IMR-90 (cell line): ENCODE results near the gene DENND2D. TPM values are rescaled to one million over a fixed set of nuclear protein-coding genes. Genes with fewer than 3 reads are reported as not detected.

Source experiments
- ATAC-seq: fragments of 200-7000 bp; cut with Tn5 transposase; 2 replicates; pipeline ENCODE4 v1.9.1; 2020; ENCODE audit warnings: low read depth, mild to moderate bottlenecking, moderate library complexity
- BruUV-seq: library from RNA; stranded (reverse); fragments of 400-500 nt; replicated peaks from 2 replicates; lab custom pipeline; 2021; lab: Mats Ljungman, UMichigan
- CTCF ChIA-PET: fragments of 300-600 bp; formaldehyde crosslinking; extraction: SDS; loops from one replicate; lab custom pipeline; 2021; ENCODE audit warnings: antibody characterized with exemption; lab: Yijun Ruan, JAX
- POLR2A ChIA-PET: fragments of 300-600 bp; sonication (Branson Sonifier 250); formaldehyde crosslinking; loops from one replicate; lab custom pipeline; 2022; ENCODE audit warnings: antibody characterized with exemption; ENCODE audit not compliant: unreplicated experiment; lab: Charles Lee
- DNase-seq: peaks from one replicate; pipeline ENCODE4 v3.0.0; 2013
- H2AFZ ChIP-seq: replicated peaks from 2 replicates; pipeline ENCODE3; 2013; ENCODE audit warnings: low read length, mild to moderate bottlenecking; ENCODE audit not compliant: poor library complexity
- H2AK5ac ChIP-seq: 2 replicates; pipeline ENCODE4 v1.6.1; 2013; ENCODE audit warnings: low read depth, low read length, inconsistent platforms
- H2AK9ac ChIP-seq: replicated peaks from 2 replicates; pipeline ENCODE3; 2013; ENCODE audit warnings: mild to moderate bottlenecking, low read depth, low read length, moderate library complexity; ENCODE audit not compliant: poor library complexity
- H2BK120ac ChIP-seq: 2 replicates; pipeline ENCODE4 v1.6.1; 2013; ENCODE audit warnings: low read depth, low read length, inconsistent platforms
- H2BK15ac ChIP-seq: 3 replicates; pipeline ENCODE4 v1.6.1; 2013; ENCODE audit warnings: low read depth, low read length, inconsistent platforms
- H2BK20ac ChIP-seq: 2 replicates; pipeline ENCODE4 v1.6.1; 2013; ENCODE audit warnings: low read depth, mild to moderate bottlenecking, inconsistent platforms, low read length, moderate library complexity
- H2BK5ac ChIP-seq: 2 replicates; pipeline ENCODE4 v1.6.1; 2013; ENCODE audit warnings: mild to moderate bottlenecking, low read depth, low read length, inconsistent platforms; ENCODE audit not compliant: poor library complexity, severe bottlenecking
- H3K14ac ChIP-seq: replicated peaks from 2 replicates; pipeline ENCODE4 v1.6.1; 2013; ENCODE audit warnings: low read depth, low read length, inconsistent platforms
- H3K18ac ChIP-seq: 2 replicates; pipeline ENCODE4 v1.6.1; 2013; ENCODE audit warnings: low read depth, low read length, control low read depth
- H3K23ac ChIP-seq: 2 replicates; pipeline ENCODE4 v1.6.1; 2013; ENCODE audit warnings: low read depth, low read length, inconsistent platforms
- H3K27ac ChIP-seq: 2 replicates; pipeline ENCODE4 v1.5.1; 2013; ENCODE audit warnings: mild to moderate bottlenecking, control low read depth, low read length; ENCODE audit not compliant: insufficient read depth
- H3K27me3 ChIP-seq: 2 replicates; pipeline ENCODE4 v1.6.1; 2013; ENCODE audit warnings: low read length; ENCODE audit not compliant: control insufficient read depth, insufficient read depth
- H3K36me3 ChIP-seq: 2 replicates; pipeline ENCODE4 v1.6.1; 2013; ENCODE audit warnings: low read length, mixed read lengths; ENCODE audit not compliant: control insufficient read depth, insufficient read depth
- H3K4ac ChIP-seq: 2 replicates; pipeline ENCODE4 v1.6.1; 2013; ENCODE audit warnings: low read depth, low read length, inconsistent platforms
- H3K4me1 ChIP-seq: 2 replicates; pipeline ENCODE4 v1.6.1; 2013; ENCODE audit warnings: low read length, mixed read lengths; ENCODE audit not compliant: control insufficient read depth, insufficient read depth
- H3K4me2 ChIP-seq: 2 replicates; pipeline ENCODE4 v1.6.1; 2013; ENCODE audit warnings: low read depth, mild to moderate bottlenecking, control low read depth, low read length, moderate library complexity
- H3K4me3 ChIP-seq: 2 replicates; pipeline ENCODE4 v1.5.1; 2013; ENCODE audit warnings: low read depth, mild to moderate bottlenecking, control low read depth, low read length, moderate library complexity; ENCODE audit not compliant: insufficient read depth
- H3K56ac ChIP-seq: 2 replicates; pipeline ENCODE4 v1.6.1; 2013; ENCODE audit warnings: low read length, inconsistent platforms; ENCODE audit not compliant: insufficient read depth; ENCODE audit errors: extremely low read depth
- H3K79me1 ChIP-seq, 2 experiments: 2 replicates each; pipeline ENCODE4 v1.6.1; 2013; ENCODE audit warnings: low read length in 2 of 2, inconsistent platforms in 1 of 2, low read depth in 1 of 2
- H3K9ac ChIP-seq: 2 replicates; pipeline ENCODE4 v1.6.1; 2013; ENCODE audit warnings: low read depth, low read length, control low read depth
- H3K9me1 ChIP-seq: 2 replicates; pipeline ENCODE4 v1.6.1; 2013; ENCODE audit warnings: low read length, inconsistent platforms; ENCODE audit not compliant: insufficient read depth
- H3K9me3 ChIP-seq: 2 replicates; pipeline ENCODE4 v1.6.1; 2013; ENCODE audit warnings: low read length; ENCODE audit not compliant: control insufficient read depth, insufficient read depth
- H4K20me1 ChIP-seq: 2 replicates; pipeline ENCODE4 v1.6.1; 2013; ENCODE audit warnings: low read length, inconsistent platforms; ENCODE audit not compliant: insufficient read depth
- H4K5ac ChIP-seq: 2 replicates; pipeline ENCODE4 v1.6.1; 2013; ENCODE audit warnings: mild to moderate bottlenecking, low read depth, low read length, control low read depth
- H4K8ac ChIP-seq, 2 experiments: 2 replicates each; pipeline ENCODE4 v1.6.1; 2013; ENCODE audit warnings: low read depth in 2 of 2, low read length in 2 of 2, control low read depth in 1 of 2, inconsistent platforms in 1 of 2
- H4K91ac ChIP-seq: 2 replicates; pipeline ENCODE4 v1.6.1; 2013; ENCODE audit warnings: low read depth, low read length, inconsistent platforms; ENCODE audit not compliant: insufficient read depth
- MXI1 ChIP-seq: IDR thresholded peaks from 2 replicates; pipeline ENCODE4 v1.6.1; 2012; ENCODE audit warnings: low read depth, mild to moderate bottlenecking, low read length, moderate library complexity, borderline replicate concordance
- USF2 ChIP-seq: fragments of 150-350 bp; IDR thresholded peaks from 2 replicates; pipeline ENCODE4 v1.6.1; 2017; ENCODE audit warnings: mild to moderate bottlenecking, antibody characterized with exemption, low read length, low read depth
- dilution Hi-C: fragments of 300-500 bp; cut with HindIII; formaldehyde crosslinking; loops from one replicate; pipeline ENCODE4 v1.14.3; 2018; ENCODE audit warnings: low sequenced_read_pairs; ENCODE audit not compliant: unreplicated experiment
- in situ Hi-C: fragments of 300-500 bp; cut with MboI; formaldehyde crosslinking; loops from 3 replicates; pipeline ENCODE4 v1.14.3; 2019; ENCODE audit warnings: low sequenced_read_pairs, inconsistent platforms, mixed read lengths
- intact Hi-C: fragments of 100-400 bp; cut with micrococcal nuclease; formaldehyde crosslinking; loops from 2 replicates; pipeline ENCODE4 v1.10.0; 2022
- polyA plus RNA-seq, 3 experiments: library from polyadenylated mRNA; depleted of rRNA; stranded (reverse); fragments of >200 nt; gene quantifications; 2 replicates each; pipeline ENCODE4 v1.2.3, GENCODE V29; 2012; ENCODE audit warnings: low replicate concordance in 1 of 3
- total RNA-seq: library from RNA; depleted of rRNA; stranded (reverse); fragments of >200 nt; gene quantifications from 2 replicates; pipeline ENCODE4 v1.2.3, GENCODE V29; 2012

The DENND2D gene
- total and polyA plus RNA-seq, 2 of the 4 experiments (the other 2 are of a cell fraction) = 0.86 to 0.90 TPM

GRCh38 chr1:111174070-111174469 lies 26.4 kb downstream of the DENND2D start:
- CTCF ChIA-PET = interaction anchor here (0.6 to 1.2 kb wide), 2 partner anchors 12 to 24 kb away, joined by 3 to 4 read pairs; no protein-coding TSS in a partner anchor
- Histone ChIP-seq H2BK120ac (no peak overlapping the region), H2BK20ac (no peak overlapping the region), H3K9me1 (no peaks in the 10 kb centered on the region), H3K27me3 (no peaks in the 10 kb centered on the region), H3K18ac (no peak overlapping the region), H3K9me3 (no peaks in the 10 kb centered on the region), H3K4ac (no peak overlapping the region), H4K8ac (no peak overlapping the region), H3K9ac (no peak overlapping the region), H2BK15ac (no peak overlapping the region), H2BK5ac (no peak overlapping the region), H2AK9ac (no peak overlapping the region), H3K36me3 (peaks cover 5% of the 10 kb centered on the region), H2AK5ac (no peak overlapping the region), H2AFZ (no peak overlapping the region), H3K23ac (no peak overlapping the region), H3K79me1 (no peaks in the 10 kb centered on the region), H4K5ac (no peak overlapping the region), H3K14ac (no peak overlapping the region), H3K56ac (no peak overlapping the region), H3K4me3 (no peak overlapping the region), H3K4me2 (no peak overlapping the region), H3K4me1 (no peaks in the 10 kb centered on the region), H3K27ac (no peak overlapping the region), H4K91ac (no peak overlapping the region), H4K20me1 (no peaks in the 10 kb centered on the region)
- dilution Hi-C loops (no loop called here), in situ Hi-C loops (no loop called here), intact Hi-C loops (no loop called here)
- BruUV-seq = no TSS peak
- no peak for ATAC-seq
- DNase-seq = no peak
- POLR2A ChIA-PET = no interaction called here
- TF ChIP-seq MXI1 (no peak), USF2 (no peak)
